GM19025 (cell line): ENCODE results near the gene ZBTB32.
"Not testable (repeated sequence)": the region's sequence is repeated elsewhere in the genome, so short reads cannot be mapped to it uniquely, and the experiment has no call there.

Experiments
- ATAC-seq: cut with Tn5 transposase; IDR thresholded peaks from one replicate; pipeline ENCODE4 v1.9.1; 2021; ENCODE audit warnings: mild to moderate bottlenecking, low read depth, moderate library complexity; ENCODE audit not compliant: unreplicated experiment

Gene ZBTB32

DNA sequence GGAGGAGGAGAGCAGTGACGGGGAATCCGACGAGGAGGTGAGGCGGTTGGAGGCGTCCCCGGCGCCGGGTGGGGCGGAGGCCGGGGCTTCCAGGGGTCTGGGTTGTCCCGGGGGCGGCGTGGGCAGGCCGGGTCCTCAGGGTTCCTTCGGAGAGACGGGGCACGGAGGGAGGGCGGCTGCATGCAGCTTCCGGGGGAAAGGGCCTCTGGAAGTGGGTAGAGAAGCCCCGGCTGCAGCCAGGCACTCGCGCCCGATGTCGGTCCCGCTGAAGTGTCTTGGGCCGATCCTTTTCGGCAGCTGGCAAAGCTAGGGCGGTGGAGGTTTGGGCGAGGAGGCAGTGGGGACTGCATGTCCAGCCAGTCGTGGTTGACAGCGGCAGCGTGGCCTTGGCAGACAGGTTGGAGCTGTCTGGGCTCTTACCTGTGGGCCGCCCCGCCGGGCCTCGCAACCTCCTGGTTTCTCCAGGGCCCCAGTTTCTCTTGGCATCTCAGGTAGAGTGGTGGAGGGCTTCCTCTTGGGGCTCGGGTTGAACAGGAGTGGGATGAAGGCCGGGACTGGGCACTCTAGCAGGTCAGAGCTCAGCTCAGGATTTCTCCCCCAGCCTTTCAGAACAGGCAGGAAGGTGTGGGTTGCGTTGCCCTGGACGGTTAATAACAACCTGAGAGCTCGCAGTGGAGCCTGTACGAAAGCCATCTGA is 14.1 kb downstream of the ZBTB32 start:
- no peak for ATAC-seq

DNA sequence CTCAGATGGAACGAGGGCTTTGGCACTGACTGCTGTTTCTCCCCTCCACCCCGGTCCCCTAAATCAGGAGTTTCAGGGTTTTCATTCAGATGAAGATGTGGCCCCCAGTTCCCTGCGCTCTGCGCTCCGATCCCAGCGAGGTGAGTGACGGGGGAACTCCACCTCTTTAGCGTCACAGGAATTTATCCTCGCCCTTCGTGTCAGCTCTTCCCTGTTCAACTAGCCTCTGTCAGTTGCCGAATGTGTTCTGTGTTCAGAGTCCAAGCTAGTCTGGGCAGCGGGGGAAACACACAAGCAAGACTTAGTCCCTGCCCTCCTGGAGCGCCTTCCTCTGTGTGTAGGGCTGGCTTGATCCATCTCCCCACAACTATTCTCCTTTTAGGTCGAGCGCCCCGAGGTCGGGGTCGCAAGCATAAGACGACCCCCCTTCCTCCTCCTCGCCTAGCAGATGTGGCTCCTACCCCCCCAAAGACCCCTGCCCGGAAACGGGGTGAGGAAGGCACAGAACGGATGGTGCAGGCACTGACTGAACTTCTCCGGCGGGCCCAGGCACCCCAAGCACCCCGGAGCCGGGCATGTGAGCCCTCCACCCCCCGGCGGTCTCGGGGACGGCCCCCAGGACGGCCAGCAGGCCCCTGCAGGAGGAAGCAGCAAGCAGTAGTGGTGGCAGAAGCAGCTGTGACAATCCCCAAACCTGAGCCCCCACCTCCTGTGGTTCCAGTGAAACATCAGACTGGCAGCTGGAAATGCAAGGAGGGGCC is 15.2 kb downstream of the ZBTB32 start:
- no peak for ATAC-seq

DNA sequence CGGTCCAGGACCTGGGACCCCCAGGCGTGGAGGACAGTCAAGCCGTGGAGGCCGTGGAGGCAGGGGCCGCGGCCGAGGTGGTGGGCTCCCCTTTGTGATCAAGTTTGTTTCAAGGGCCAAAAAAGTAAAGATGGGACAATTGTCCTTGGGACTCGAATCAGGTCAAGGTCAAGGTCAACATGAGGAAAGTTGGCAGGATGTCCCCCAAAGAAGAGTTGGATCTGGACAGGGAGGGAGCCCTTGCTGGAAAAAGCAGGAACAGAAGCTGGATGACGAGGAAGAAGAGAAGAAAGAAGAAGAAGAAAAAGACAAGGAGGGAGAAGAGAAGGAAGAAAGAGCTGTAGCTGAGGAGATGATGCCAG is 15.8 kb downstream of the ZBTB32 start:
- no peak for ATAC-seq

DNA sequence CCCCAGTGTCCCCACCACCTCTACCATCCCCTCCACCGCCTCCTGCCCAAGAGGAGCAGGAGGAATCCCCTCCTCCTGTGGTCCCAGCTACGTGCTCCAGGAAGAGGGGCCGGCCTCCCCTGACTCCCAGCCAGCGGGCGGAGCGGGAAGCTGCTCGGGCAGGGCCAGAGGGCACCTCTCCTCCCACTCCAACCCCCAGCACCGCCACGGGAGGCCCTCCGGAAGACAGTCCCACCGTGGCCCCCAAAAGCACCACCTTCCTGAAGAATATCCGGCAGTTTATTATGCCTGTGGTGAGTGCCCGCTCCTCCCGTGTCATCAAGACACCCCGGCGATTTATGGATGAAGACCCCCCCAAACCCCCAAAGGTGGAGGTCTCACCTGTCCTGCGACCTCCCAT is 16.3 kb downstream of the ZBTB32 start:
- no peak for ATAC-seq

DNA sequence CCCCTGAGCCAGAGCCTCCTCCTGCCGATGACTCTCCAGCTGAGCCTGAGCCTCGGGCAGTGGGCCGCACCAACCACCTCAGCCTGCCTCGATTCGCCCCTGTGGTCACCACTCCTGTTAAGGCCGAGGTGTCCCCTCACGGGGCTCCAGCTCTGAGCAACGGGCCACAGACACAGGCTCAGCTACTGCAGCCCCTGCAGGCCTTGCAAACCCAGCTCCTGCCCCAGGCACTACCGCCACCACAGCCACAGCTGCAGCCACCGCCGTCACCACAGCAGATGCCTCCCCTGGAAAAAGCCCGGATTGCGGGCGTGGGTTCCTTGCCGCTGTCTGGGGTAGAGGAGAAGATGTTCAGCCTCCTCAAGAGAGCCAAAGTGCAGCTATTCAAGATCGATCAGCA is 17.0 kb downstream of the ZBTB32 start:
- no peak for ATAC-seq

DNA sequence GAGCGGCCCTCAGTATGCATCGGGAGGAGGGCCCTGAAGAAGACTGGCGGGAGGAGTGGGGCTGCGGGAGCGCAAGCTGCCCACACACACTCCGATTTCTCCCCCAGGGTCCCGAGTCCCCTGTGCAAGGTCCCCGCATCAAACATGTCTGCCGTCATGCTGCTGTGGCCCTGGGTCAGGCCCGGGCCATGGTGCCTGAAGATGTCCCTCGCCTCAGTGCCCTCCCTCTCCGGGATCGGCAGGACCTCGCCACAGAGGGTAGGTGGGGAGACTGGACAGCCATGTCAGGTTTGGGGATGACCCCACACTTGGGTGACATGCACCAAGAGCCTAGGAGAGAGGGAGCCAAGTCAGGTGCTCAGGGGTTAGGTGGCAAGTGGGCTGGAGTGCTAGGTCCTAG is 18.1 kb downstream of the ZBTB32 start:
- no peak for ATAC-seq

DNA sequence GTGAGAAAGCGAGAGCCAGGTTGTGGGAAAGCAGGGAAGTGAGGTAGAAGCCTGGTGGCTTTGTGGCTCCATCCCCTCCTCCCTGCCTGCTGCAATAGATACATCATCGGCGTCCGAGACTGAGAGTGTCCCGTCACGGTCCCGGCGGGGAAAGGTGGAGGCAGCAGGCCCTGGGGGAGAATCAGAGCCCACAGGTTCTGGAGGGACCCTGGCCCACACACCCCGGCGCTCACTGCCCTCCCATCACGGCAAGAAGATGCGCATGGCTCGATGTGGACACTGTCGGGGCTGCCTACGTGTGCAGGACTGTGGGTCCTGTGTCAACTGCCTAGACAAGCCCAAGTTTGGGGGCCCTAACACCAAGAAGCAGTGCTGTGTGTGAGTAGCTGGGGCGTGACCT is 18.5 kb downstream of the ZBTB32 start:
- ATAC-seq, result no peak

DNA sequence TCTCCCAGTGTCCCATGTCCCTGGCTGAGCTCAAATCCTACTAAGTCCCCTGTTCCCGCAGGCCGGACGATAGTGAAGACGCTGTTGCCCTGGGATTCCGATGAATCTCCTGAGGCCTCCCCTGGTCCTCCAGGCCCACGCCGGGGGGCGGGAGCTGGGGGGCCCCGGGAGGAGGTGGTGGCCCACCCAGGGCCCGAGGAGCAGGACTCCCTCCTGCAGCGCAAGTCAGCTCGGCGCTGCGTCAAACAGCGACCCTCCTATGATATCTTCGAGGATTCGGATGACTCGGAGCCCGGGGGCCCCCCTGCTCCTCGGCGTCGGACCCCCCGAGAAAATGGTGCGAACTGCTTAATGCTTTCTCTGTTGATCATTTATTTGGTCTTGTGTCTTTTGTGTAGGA is 19.3 kb downstream of the ZBTB32 start:
- ATAC-seq, result no peak

DNA sequence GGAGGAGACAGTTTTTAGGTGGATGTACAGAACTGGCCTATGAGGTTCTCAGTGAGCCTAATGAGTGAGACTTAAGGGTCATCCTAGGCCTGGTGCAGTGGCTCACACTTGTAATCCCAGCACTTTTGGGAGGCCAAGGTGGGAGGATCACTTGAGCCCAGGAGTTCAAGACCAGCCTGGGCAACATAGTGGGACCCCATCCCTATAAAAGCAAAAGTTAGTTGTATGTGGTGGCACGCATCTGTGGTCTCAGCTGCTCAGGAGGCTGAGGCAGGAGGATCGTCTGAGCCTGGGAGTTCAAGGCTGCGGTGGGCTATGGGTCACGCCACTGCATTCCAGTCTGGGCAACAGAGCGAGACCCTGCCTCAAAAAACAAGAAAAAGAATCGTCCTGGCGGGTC is 19.8 kb downstream of the ZBTB32 start:
- not testable (repeated sequence) for ATAC-seq

DNA sequence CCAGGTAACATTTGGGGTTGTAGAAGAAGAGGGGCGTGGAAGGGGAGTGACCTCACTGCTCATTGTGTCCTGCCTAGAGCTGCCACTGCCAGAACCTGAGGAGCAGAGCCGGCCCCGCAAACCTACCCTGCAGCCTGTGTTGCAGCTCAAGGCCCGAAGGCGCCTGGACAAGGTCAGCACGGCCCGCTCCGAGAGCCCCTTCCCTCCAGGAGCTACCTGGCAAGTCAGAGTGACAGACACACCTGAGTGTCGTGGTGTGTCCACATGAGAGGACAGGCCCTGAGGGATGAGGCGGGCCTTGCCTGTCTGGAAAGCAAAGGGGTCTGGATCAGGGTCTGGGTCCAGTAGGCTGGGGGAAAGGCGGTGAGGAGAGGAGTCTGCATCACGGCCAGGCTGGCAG is 20.2 kb downstream of the ZBTB32 start:
- ATAC-seq, result no peak

DNA sequence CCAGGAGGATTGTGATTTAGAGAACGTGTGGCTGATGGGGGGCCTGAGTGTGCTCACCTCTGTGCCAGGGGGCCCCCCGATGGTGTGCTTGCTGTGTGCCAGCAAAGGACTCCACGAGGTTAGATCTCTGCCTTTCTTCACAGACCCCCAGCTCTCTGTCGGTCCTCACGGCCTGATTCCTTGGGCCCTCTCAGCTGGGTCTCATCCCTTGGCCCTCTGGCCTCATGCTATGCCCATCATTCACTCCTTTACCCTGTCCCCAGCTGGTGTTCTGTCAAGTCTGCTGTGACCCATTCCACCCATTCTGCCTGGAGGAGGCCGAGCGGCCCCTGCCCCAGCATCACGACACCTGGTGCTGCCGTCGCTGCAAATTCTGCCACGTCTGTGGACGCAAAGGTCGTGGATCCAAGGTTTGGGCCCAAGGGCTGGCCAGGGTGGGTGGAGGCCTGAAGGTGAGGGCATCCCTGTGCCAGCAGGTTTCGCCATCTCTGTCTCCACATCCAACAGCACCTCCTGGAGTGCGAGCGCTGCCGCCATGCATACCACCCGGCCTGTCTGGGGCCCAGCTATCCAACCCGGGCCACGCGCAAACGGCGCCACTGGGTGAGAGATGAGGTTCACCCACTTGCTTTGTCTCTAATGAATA is 21.0 kb downstream of the ZBTB32 start:
- ATAC-seq, result no peak

DNA sequence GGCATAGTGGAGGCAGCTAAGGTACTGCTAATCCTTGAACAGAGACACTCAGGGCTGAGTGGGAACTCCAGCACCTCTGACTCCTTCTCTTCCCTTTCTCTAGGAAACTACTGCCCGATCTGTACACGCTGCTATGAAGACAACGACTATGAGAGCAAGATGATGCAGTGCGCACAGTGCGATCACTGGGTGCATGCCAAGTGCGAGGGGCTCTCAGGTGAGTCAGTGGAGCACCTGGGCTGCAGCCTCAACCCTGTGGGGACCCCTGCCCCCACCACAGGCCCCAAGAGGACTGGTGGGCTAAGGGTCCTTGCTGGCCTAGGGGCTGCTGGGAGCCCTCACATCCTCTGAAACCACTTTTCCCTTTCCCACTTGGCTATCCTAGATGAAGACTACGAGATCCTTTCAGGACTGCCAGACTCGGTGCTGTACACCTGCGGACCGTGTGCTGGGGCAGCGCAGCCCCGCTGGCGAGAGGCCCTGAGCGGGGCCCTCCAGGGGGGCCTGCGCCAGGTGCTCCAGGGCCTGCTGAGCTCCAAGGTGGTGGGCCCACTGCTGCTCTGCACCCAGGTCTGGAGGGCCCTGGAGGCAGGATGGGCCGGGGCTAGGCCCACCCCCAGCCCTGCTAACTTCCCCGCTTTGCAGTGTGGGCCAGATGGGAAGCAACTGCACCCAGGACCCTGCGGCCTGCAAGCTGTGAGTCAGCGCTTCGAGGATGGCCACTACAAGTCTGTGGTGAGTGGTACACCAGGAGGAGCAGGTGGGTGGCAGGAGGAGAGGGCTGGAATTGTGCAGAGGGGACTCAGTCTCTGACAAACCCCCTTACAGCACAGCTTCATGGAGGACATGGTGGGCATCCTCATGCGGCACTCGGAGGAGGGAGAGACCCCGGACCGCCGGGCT is 22.9 kb downstream of the ZBTB32 start:
- no peak for ATAC-seq

DNA sequence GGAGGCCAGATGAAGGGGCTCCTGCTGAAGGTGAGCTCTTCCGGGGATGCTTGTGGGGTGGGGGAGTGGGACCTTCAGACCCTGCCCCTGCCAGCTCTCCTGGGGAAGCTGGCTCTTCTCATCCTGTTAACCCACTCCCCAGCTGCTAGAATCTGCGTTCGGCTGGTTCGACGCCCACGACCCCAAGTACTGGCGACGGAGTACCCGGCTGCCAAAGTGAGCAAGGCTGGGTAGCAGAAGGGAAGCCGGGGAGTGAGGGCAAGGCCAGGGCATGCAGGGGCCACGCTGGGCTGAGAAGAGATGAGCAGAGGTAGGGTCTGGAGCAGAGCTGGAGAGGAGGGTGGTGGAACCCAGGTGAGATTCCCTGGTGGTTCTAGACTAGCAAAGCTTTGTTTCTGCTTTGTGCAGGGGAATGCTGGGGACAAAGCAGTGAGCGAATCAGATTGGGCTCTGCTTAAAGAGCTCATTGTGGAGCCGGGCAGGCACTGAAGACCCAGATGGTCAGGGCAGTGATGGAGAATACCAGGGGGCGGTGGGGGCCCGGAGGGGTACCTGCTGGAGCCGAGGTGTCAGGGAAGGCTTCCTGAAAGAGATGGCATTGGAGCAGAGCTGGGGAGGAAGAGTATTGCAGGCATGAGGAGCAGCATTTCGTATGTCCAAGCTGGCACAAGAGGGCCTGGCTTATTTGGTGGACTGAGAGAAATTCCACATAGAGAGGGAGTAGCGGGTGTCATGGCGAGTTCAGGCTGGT is 23.8 kb downstream of the ZBTB32 start:
- no peak for ATAC-seq

DNA sequence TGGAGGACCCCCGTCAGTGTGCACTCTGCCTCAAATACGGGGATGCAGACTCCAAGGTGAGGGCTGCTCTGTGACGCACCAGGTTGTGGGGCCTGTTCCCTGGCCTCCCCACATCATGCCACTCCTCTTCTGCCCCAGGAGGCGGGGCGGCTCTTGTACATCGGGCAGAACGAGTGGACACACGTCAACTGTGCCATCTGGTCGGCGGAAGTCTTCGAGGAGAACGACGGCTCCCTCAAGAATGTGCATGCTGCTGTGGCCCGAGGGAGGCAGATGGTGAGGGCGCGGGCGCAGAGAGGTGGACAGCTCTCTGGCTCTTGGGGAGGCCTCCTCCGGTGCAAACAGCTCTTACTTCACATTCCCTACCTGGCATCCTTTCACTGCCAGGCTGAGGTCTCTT is 24.7 kb downstream of the ZBTB32 start:
- ATAC-seq, result no peak

DNA sequence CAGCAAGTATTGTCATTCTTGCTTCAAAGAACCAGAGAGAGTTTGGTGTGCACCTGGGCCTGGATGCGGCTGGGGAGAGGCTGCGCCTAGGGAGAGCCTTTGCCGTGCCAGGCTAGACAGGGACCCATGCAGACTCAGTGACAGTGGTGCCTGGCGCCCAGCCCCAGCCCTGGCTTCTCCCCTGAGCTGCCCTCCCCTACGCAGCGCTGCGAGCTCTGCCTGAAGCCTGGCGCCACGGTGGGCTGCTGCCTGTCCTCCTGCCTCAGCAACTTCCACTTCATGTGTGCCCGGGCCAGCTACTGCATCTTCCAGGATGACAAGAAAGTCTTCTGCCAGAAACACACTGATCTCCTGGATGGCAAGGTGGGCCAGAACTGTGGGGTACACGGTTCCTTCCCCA is 25.4 kb downstream of the ZBTB32 start:
- ATAC-seq, result no peak

DNA sequence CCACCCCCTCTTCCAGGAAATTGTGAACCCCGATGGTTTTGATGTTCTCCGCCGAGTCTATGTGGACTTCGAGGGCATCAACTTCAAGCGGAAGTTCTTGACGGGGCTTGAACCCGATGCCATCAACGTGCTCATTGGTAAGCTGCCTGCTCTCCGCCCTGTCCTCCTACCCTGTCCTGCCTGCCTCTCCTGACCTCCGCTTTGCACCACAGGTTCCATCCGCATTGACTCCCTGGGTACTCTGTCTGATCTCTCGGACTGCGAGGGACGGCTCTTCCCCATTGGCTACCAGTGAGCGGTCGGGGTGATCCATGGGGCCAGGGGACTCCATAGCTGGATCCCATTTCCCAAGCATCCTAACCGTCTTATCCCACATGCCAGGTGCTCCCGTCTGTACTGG is 26.0 kb downstream of the ZBTB32 start:
- ATAC-seq, result no peak

DNA sequence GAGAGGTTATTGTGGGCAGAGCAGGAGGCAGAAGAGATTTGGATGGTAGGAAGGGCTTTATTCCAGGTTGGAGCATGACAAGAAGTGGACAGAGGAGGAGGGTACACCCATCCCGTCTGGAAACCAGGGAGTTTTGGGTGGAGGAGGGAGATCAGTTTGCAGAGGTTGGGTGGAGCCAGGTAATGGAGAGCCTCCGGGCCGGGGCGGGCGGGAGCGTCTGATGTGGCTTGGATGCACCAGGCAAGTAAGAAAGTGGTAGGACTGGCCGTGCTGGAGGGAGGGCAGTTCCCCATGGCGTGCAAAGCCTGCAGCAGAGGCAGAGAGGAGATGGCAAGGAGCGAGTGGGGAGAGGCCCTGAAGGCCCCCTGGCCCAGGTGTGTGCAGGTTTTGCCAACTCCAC is 27.0 kb downstream of the ZBTB32 start:
- no peak for ATAC-seq

DNA sequence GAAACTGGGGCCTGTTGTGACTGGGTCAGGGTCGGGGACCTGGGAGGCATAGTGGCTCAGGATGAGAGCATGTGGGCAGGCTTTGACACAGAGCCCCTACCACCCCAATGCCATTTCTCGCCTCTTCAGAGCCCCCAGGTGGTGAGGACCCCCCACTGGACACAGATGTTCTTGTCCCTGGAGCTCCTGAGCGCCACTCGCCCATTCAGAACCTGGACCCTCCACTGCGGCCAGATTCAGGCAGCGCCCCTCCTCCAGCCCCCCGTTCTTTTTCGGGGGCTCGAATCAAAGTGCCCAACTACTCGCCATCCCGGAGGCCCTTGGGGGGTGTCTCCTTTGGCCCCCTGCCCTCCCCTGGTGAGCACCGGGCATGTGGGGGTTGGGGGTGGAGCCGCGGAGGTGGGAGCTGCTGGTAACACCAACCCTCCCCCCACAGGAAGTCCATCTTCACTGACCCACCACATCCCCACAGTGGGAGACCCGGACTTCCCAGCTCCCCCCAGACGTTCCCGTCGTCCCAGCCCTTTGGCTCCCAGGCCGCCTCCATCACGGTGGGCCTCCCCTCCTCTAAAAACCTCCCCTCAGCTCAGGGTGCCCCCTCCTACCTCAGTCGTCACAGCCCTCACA is 27.5 kb downstream of the ZBTB32 start:
- ATAC-seq, result no peak

DNA sequence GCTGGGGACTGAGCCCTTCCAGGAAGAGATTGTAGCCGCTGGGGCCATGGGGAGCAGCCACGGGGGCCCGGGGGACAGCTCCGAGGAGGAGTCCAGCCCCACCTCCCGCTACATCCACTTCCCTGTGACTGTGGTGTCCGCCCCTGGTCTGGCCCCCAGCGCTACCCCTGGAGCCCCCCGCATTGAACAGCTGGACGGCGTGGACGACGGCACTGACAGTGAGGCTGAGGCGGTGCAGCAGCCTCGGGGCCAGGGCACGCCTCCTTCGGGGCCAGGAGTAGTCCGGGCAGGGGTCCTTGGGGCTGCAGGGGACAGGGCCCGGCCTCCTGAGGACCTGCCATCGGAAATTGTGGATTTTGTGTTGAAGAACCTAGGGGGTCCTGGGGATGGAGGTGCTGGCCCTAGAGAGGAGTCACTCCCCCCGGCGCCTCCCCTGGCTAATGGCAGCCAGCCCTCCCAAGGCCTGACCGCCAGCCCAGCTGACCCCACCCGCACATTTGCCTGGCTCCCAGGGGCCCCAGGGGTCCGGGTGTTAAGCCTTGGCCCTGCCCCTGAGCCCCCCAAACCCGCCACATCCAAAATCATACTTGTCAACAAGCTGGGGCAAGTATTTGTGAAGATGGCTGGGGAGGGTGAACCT is 28.3 kb downstream of the ZBTB32 start:
- no peak for ATAC-seq
